ENCODE results near the gene ITPR2. TPM values are rescaled to one million over a fixed set of nuclear protein-coding genes. Genes with fewer than 3 reads are reported as not detected.

ITPR2 gene
- total RNA-seq, 4 donors from 2014 or later = 32.6 to 49.8 (median 39.9) TPM

- no peak overlapping the region for H3K27ac ChIP-seq
- TF ChIP-seq EP300 (IDR thresholded peaks at IDR 0.05) = no peak
- no peak for TF ChIP-seq POLR2A (IDR thresholded peaks at IDR 0.05)
- no peak for TF ChIP-seq CTCF (IDR thresholded peaks at IDR 0.05)
- peaks cover 0 to 8% (median 0%) of the 10 kb centered on the region in 4 donors for H3K4me1 ChIP-seq
- DNase-seq (ENCODE audit: low spot score in 2 of 2) = no peak
- no peak overlapping the region for H3K4me3 ChIP-seq
- H3K9me3 ChIP-seq = no peaks in the 10 kb centered on the region
- no peaks in the 10 kb centered on the region for H3K27me3 ChIP-seq
- WGBS, 2 donors = 73 to 88% methylated on average over 6 of the region's 6 CpGs
- peaks cover 0 to 13% (median 0%) of the 10 kb centered on the region in 3 donors for H3K36me3 ChIP-seq
Observed at GRCh38 chr12:26689281-26689841, 143.6 kb downstream of the ITPR2 start.

- no peak overlapping the region for H3K27ac ChIP-seq
- no peak overlapping the region for H3K4me3 ChIP-seq
- peaks cover 0 to 8% (median 0%) of the 10 kb centered on the region in 4 donors for H3K9me3 ChIP-seq
- no peak for TF ChIP-seq CTCF (IDR thresholded peaks at IDR 0.05)
- TF ChIP-seq POLR2A (IDR thresholded peaks at IDR 0.05) = no peak
- no peak for TF ChIP-seq EP300 (IDR thresholded peaks at IDR 0.05)
- peaks cover 0 to 8% (median 0%) of the 10 kb centered on the region in 4 donors for H3K4me1 ChIP-seq
- 93 to 98% methylated on average over 1 of the region's 1 CpG for WGBS, 2 donors
- H3K27me3 ChIP-seq = no peaks in the 10 kb centered on the region
- peaks cover 0 to 22% (median 0%) of the 10 kb centered on the region in 3 donors for H3K36me3 ChIP-seq
- no peak for DNase-seq (ENCODE audit: low spot score in 2 of 2)
Observed at GRCh38 chr12:26688344-26688904, 144.6 kb downstream of the ITPR2 start.

GRCh38 chr12:26686408-26686807 is 146.6 kb downstream of the ITPR2 start:
- no peak for DNase-seq (ENCODE audit: low spot score in 2 of 2)
- Histone ChIP-seq H3K9me3 (peaks cover 0 to 16% (median 0%) of the 10 kb centered on the region in 4 donors), H3K4me1 (peaks cover 0 to 2% (median 0%) of the 10 kb centered on the region in 4 donors), H3K27ac (no peak overlapping the region), H3K27me3 (no peaks in the 10 kb centered on the region), H3K36me3 (peaks cover 0 to 37% (median 0%) of the 10 kb centered on the region in 3 donors), H3K4me3 (no peak overlapping the region)
- 77 to 79% methylated on average over 4 of the region's 4 CpGs for WGBS, 2 donors
- TF ChIP-seq EP300 (IDR thresholded peaks at IDR 0.05) = no peak
- no peak for TF ChIP-seq CTCF (IDR thresholded peaks at IDR 0.05)
- no peak for TF ChIP-seq POLR2A (IDR thresholded peaks at IDR 0.05)

GRCh38 chr12:26684101-26684500 is 148.9 kb downstream of the ITPR2 start:
- H3K27ac ChIP-seq = no peak overlapping the region
- DNase-seq (ENCODE audit: low spot score in 2 of 2) = no peak

More at GRCh38 chr12:26684101-26684500, 148.9 kb downstream of the ITPR2 start:
- Histone ChIP-seq H3K36me3 (peaks cover 0 to 37% (median 0%) of the 10 kb centered on the region in 3 donors), H3K9me3 (peaks cover 0 to 16% (median 0%) of the 10 kb centered on the region in 4 donors), H3K4me1 (no peaks in the 10 kb centered on the region), H3K27me3 (no peaks in the 10 kb centered on the region), H3K4me3 (no peak overlapping the region)
- no peak for TF ChIP-seq EP300 (IDR thresholded peaks at IDR 0.05)
- TF ChIP-seq POLR2A (IDR thresholded peaks at IDR 0.05) = no peak
- no peak for TF ChIP-seq CTCF (IDR thresholded peaks at IDR 0.05)

Data from tibial nerve (tissue), 4 donors.